Activated T-cell treated with anti-CD3 and anti-CD28 coated beads, Interleukin-2, amount 50 U/mL, for 24 hours (primary cell): ENCODE results near the gene KCNC4.

Experiments used
- DNase-seq: peaks from one replicate; pipeline ENCODE4 v3.0.0-alpha.2; 2020
- H3K27ac Mint-ChIP-seq: 2 replicates; pipeline ENCODE4 v1.8.0; 2020; ENCODE audit warnings: mild to moderate bottlenecking, mixed read lengths
- H3K27me3 Mint-ChIP-seq: 2 replicates; pipeline ENCODE4 v1.8.0; 2020; ENCODE audit warnings: mixed read lengths
- H3K36me3 Mint-ChIP-seq: 2 replicates; pipeline ENCODE4 v1.8.0; 2020; ENCODE audit warnings: low read depth, mixed read lengths
- H3K4me1 Mint-ChIP-seq: 2 replicates; pipeline ENCODE4 v1.8.0; 2020; ENCODE audit warnings: low read depth, mixed read lengths
- H3K4me3 Mint-ChIP-seq: 2 replicates; pipeline ENCODE4 v1.8.0; 2020; ENCODE audit warnings: mild to moderate bottlenecking, moderate library complexity, mixed read lengths
- H3K9me3 Mint-ChIP-seq: 2 replicates; pipeline ENCODE4 v1.8.0; 2020; ENCODE audit warnings: mixed read lengths

Gene KCNC4

DNA sequence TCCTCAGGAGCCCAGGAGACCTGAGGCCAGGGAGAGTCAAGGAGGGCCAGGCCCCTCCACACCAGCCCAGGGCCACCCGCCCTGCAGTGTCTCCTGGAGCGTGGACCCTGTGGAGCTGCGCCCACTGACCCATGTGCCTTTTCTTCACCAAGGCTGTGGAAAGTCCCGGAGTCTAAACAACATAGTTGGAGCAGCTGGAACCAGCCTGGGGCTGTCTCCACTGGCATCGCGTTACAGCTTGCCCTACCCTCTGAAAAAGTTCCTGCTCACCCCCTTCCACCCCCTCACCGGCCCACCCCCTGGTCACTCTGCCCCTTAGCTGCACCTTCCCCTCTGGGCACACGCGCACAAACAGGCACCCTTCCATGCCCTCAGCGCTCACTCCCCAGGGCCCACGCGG lies 18.3 kb downstream of the KCNC4 start:
- Mint-ChIP-seq H3K27me3 (no peaks in the 10 kb centered on the region), H3K36me3 (peaks cover 51% of the 10 kb centered on the region), H3K9me3 (no peaks in the 10 kb centered on the region), H3K4me3 (no peak overlapping the region), H3K27ac (peak overlapping the region; percentile 11), H3K4me1 (no peaks in the 10 kb centered on the region)
- DNase-seq, result no peak

DNA sequence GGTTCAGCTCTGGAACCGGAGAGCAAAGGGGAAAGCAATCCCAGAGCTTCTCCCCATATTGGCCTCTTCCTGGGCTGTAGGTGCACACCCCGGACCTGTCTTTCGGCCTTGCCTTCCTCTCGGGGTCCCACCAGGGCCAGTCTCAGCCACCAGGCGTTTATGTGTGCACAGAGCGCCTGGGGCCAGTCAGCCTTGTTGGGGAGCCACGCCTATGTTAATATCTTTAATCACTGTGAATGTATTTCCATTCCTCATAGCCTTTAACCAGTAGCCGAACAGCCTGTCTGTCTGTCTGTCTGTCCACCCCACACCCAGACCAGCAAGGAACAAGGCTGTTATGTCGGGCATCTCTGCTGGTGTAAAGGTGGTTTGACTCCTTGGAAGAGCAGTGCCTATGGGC lies 18.8 kb downstream of the KCNC4 start:
- no peak for DNase-seq
- H3K9me3 Mint-ChIP-seq, result no peaks in the 10 kb centered on the region
- H3K36me3 Mint-ChIP-seq, result peaks cover 49% of the 10 kb centered on the region
- H3K4me1 Mint-ChIP-seq, result peaks cover 2% of the 10 kb centered on the region
- no peak overlapping the region for H3K27ac Mint-ChIP-seq
- H3K27me3 Mint-ChIP-seq, result no peaks in the 10 kb centered on the region
- H3K4me3 Mint-ChIP-seq, result no peak overlapping the region

DNA sequence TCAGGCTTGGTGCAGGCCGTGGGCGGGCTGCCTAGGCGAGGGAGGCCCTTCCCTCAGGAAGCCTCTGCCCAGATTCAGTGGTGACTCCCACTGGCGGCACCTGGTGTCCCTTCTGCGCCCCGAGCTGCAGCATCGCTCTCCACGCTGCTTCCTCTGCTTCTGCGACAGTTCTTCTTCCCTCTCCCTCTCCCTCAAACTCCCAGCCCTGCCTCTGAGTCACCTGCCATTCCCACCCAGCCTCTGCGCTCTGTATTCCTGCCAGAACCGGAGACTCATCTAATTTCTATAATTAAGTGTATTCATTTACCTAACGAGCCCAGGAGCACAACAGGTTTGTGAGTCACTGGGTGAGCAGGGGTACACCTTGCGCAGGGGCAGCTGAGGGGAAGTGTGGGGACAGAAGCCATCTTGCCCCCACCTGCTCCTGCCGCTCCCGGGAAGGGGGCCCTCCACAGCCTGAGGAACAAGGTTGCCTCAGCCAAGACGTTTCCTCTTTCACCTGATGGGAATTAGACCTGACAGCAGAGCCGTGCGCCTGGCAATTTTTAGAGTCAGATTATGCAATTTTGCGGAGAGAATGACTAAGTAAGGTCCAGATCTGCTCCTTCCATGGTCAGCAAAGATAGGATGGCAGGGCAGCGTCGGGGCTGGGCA lies 19.4 kb downstream of the KCNC4 start:
- Mint-ChIP-seq H3K4me1 (peaks cover 8% of the 10 kb centered on the region), H3K27me3 (no peaks in the 10 kb centered on the region), H3K27ac (no peak overlapping the region), H3K9me3 (no peaks in the 10 kb centered on the region), H3K4me3 (no peak overlapping the region), H3K36me3 (peaks cover 50% of the 10 kb centered on the region)
- DNase-seq, result no peak

DNA sequence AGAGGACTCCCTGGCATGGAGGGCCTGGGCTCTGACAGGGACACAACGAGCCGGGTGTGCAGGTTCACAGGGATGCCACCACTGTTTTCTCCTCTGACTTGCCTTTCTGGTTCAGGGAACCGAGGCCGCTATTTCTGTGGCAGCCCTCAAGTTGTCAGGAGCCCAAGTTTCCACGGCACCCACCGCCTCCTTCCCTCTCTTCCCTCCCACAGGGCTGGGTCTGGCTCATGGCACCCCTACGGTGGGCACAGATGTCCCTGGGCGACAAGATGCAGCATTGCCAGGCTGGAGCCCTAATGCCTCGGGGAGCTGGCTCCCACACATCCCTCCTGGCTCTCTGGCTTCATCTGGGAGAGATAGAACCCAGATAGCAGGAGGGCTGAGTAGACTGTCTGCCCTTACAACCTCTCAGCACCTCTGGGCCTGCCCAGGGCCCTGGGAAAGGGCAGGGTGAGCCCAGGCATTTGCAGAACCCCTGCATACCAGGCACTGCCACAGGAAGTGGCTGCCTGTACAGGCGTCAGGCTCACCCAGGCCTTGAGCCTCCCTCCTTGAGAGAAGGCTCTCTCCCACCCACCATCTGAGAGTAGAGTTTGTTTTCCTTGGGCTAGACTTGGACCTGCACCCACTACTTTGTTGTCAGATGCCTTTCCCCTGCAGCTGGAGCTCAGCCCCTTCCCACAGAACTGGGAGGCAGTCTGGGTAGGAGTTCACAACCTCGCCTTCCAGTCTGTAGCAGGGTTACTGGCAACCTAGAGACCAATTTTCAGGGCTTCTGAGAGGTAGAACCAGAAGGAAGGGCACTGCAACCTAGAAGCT lies 20.5 kb downstream of the KCNC4 start:
- DNase-seq, result no peak
- Mint-ChIP-seq H3K27ac (no peak overlapping the region), H3K27me3 (no peaks in the 10 kb centered on the region), H3K9me3 (no peaks in the 10 kb centered on the region), H3K4me3 (no peak overlapping the region), H3K36me3 (peaks cover 59% of the 10 kb centered on the region), H3K4me1 (peaks cover 19% of the 10 kb centered on the region)

DNA sequence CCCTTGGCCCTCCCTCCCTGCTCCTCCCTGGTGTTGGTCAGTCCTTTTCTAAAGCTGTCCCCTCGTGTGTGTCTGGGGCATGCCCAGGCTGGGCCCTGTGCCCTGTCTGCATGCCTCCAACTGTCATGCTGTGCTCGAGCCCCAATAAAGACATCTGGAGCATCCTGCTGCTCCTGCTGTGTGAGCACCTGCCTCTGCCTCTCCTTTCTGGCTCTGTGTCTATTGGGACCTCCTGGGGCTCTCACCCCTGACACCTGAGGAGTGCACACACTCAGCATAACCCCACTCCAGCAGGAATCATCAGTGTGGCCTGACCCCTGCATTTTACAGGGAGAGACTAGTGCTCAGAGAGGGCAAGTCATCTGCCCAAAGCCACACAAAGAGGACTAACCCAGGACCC lies 23.7 kb downstream of the KCNC4 start:
- Mint-ChIP-seq H3K27ac (peak overlapping the region; percentile 14), H3K9me3 (no peaks in the 10 kb centered on the region), H3K4me3 (no peak overlapping the region), H3K36me3 (peaks cover 45% of the 10 kb centered on the region), H3K27me3 (no peaks in the 10 kb centered on the region), H3K4me1 (peaks cover 51% of the 10 kb centered on the region)
- no peak for DNase-seq

DNA sequence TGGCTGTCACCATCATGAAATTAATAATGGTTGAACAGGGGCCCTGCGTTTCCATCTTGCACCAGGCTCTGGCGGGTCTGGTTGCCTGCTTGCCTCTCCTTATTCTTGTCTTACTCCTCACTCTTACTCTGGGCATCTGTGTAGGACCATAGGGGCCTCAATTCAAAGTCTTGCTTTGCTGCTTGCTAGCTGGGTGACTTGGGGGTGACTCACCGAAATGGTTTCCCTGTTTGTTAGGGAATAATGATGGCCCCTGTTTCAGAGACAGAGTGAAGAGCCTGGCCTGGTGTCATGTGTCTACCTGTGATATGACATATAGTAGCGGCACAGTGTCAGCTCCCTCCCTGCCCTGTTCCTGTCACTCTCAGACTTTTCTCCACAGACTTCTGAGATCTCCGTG lies 24.6 kb downstream of the KCNC4 start:
- Mint-ChIP-seq H3K4me1 (peaks cover 59% of the 10 kb centered on the region), H3K9me3 (no peaks in the 10 kb centered on the region), H3K27me3 (no peaks in the 10 kb centered on the region), H3K36me3 (peaks cover 38% of the 10 kb centered on the region), H3K4me3 (no peak overlapping the region), H3K27ac (peak overlapping the region; percentile 99)
- no peak for DNase-seq

DNA sequence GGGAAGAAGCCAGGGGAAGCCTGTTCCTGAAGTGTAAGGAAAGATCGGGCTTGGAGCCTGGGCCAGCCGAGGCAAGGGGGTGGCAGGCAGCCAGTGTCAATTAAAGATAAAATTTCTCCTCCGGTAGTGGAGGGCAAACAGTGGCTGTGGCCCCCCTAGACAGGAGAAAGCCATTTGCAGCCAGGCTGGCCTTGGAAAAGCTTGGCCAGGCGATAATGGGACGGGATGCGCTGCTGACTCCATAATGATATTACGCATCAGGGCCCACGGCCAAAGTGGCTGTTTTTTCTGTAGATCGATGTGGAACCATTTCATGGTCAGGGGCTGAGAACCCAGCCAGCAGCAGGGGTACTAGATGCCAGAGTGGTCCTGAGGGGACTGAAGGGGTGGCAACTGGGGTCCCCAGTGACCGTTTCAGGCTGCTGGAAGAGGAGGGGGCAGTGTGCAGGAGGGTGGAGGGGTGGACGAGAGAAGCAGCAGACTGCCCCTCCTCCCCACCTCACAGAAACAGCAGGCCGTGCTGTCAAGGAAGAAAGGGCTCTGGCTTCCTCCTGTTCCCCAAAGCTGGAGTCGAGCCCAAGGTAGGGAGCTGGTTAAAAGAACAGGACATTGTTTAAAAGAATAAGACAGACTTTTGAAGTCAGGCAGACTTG lies 25.2 kb downstream of the KCNC4 start:
- peak overlapping the region; percentile 48 for H3K4me3 Mint-ChIP-seq
- H3K4me1 Mint-ChIP-seq, result peaks cover 62% of the 10 kb centered on the region
- H3K9me3 Mint-ChIP-seq, result no peaks in the 10 kb centered on the region

DNA sequence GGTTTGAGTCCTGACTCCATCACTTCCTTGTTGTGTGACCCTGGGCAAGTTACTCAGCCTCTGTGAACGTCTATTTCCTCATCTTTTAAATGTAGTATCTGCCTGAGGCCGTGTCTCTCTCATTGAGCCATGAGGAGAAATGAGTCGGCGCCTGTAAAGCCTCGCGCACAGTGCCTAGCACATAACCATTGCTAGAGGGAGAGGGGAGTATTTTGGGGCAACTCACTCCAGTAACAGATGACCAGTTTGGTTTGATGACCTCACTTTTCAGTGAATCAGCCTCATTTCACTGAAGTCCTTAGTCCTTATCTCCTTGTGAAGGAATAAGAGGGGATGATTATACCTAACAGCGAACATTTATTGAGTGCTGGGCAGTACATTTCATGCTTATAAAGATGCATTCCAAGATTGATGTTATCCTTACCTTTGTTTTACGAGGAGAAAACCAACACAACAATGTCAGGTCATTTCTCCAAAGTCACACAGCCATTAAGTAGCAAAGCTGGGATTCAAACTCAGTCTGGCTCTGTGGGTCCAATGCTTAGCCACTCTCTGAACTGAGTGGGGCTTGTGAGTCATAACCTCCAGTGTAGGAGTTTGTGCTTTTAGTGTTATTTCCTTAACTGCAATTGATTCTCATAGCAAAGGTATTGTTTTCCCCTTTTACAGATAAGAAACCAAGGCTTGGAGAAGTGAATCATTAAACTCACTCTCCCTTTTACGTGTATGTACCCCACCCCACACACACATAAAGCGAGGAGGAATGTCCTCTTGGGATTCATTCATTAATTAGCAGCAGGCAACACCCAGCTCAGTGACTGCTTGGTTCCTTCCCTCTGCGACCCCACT lies 25.9 kb downstream of the KCNC4 start:
- DNase-seq, result peak; percentile 51
- Mint-ChIP-seq H3K27ac (peak overlapping the region; percentile 99), H3K4me1 (peaks cover 62% of the 10 kb centered on the region)

More for the DNA sequence above, 25.2 kb downstream of the KCNC4 start:
- H3K27me3 Mint-ChIP-seq, result no peaks in the 10 kb centered on the region
- no peak for DNase-seq
- H3K36me3 Mint-ChIP-seq, result peaks cover 32% of the 10 kb centered on the region
- H3K27ac Mint-ChIP-seq, result peak overlapping the region; percentile 99

DNA sequence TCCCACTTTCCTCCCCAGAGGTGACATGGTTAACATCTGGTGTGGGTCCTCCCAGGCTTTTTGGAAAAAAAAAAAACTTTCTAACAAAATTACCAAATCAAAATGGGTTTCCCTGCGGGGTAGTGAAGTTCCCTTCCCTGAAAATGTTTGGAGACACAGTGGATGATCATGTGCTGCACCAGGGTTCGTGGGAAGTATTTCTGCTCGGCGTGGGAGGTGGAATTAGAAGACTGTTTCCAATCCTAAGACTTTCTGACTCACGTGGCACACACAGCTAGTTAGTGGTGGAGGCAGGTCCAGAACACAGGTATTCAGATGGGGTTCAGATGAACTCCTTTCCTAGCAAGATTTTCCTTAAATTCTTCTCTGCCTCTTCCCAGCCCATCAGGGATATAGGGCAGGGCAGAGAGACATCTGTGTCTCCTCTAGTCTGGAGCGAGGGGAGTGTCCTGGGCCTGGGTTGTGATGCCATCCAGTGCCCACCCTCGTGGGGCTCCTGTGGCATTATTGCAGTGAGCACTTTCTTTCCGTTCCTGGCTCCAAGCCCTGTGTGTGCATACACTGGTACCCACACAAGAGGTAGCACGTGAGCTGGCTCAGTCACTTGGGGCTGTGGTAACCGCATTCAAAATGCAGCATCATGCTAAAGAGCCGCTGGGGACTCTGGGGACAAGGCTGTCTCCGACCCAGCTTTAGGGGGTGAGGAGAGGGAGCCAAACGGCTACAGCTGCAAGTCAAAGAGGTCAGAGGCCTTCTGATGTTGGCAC lies 27.5 kb downstream of the KCNC4 start:
- H3K4me3 Mint-ChIP-seq, result no peak overlapping the region
- H3K36me3 Mint-ChIP-seq, result peaks cover 30% of the 10 kb centered on the region
- H3K27ac Mint-ChIP-seq, result no peak overlapping the region
- no peak for DNase-seq
- no peaks in the 10 kb centered on the region for H3K27me3 Mint-ChIP-seq
- H3K4me1 Mint-ChIP-seq, result peaks cover 62% of the 10 kb centered on the region
- no peaks in the 10 kb centered on the region for H3K9me3 Mint-ChIP-seq

More for the DNA sequence above, 25.9 kb downstream of the KCNC4 start:
- peak overlapping the region; percentile 66 for H3K4me3 Mint-ChIP-seq
- no peaks in the 10 kb centered on the region for H3K9me3 Mint-ChIP-seq
- peaks cover 30% of the 10 kb centered on the region for H3K36me3 Mint-ChIP-seq
- no peaks in the 10 kb centered on the region for H3K27me3 Mint-ChIP-seq

DNA sequence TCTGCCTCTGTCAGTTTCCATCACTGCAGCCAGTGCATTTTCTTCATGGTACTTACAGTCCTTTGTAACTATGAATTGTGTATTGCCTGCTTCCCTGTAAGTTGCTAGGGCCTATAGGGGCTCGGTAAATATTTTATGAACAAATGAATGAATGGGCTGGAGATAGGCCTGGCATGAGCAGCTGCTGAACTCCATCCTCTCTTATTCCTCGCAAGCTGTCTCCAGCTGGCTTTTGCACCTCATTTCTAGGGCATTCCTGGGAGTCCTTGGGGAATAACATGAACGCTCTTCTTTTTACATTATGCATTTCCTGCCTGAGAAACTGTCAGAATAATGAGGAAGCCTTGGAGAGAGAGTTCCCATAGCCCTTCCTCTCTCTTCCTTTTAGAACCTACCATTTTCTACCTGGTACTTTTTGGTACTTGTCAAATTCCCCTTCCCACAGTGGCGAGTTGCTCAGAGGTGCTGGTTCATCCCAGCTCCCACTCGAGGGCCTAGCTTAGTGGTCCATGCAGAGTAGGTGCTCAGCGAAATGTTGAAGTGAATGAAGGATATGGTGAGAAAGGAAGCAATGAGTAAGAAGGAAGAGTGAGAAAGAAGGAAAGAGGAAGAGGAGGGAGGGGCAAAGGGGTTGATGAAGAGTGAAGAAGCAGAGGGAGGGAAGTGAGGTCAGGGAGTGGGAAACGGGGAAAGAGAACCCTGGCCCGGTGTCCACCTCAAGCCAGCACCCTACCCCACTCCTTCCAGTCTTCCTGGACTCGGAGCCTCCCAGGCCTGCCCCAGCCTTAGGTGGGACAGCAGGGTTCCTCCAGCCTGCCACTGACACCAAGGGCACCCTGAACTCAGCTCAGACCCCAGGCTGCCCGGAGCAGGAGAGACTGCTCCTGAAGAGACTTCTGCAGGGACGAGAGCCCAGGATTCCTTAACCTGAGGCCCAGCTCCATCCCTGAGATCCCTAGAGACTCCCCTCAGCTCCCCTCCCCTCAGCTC lies 29.6 kb downstream of the KCNC4 start:
- Mint-ChIP-seq H3K9me3 (no peaks in the 10 kb centered on the region), H3K4me3 (no peak overlapping the region), H3K27ac (peak overlapping the region; percentile 42), H3K27me3 (no peaks in the 10 kb centered on the region), H3K4me1 (peaks cover 62% of the 10 kb centered on the region), H3K36me3 (peaks cover 14% of the 10 kb centered on the region)
- DNase-seq, result no peak

DNA sequence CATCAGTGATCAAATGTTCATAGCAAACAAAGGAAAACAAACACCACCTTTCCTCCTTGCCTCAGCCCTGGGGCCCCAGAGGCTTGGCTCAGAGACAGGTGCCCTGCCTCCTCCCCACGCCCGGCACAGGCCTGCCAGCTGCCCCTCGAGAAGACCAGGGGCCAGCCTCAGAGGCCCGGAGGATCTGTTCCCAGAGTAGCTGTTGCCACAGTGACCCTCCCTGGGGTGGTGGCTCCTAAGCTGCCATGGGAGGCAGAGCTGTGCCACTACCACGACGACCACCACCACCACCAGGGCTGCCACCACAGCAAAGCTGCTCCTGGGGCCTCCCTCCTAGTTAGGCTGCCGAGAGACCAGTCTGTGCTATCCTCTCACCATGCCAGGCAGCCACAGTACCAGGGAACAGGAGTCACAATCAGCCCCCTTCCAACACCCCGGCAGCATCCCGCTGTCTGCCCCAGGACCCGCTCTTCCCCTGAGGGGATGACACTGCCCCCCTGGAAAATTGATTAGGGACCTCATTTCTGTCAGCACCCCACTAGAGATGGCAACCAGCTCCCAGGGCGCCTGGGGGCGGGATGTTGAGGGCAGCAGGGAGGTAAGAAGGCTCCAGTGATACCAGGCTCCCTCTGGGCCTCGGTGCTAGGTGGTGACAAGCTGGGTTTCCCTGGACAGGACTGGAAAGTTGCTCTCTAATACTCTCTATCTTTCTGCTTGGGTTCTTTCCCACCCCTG lies 30.5 kb downstream of the KCNC4 start:
- Mint-ChIP-seq H3K9me3 (no peaks in the 10 kb centered on the region), H3K4me1 (peaks cover 53% of the 10 kb centered on the region), H3K4me3 (no peak overlapping the region), H3K27ac (no peak overlapping the region), H3K36me3 (peaks cover 8% of the 10 kb centered on the region), H3K27me3 (no peaks in the 10 kb centered on the region)
- no peak for DNase-seq

DNA sequence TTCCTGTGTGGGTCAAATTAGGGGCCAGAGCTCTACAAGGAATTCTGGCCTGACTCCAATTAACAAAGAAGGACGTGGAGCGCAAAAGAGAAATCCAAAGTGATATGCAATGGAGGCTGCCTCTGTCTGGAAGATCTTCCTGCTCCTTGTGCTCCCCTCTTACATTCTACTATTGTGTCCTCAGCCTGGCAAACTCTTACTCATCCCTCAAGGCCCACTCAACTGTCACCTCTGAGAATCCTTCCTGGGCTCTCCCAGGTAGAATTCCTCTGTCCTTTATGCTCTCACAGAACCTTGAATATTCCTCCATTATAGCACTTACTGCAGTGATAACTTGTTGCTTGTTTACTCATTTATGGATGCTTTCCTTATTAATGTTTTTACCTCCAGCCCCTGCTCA lies 31.4 kb downstream of the KCNC4 start:
- Mint-ChIP-seq H3K27me3 (no peaks in the 10 kb centered on the region), H3K4me1 (peaks cover 44% of the 10 kb centered on the region), H3K27ac (no peak overlapping the region), H3K36me3 (peaks cover 7% of the 10 kb centered on the region), H3K4me3 (no peak overlapping the region), H3K9me3 (no peaks in the 10 kb centered on the region)
- DNase-seq, result no peak
